Activated naive CD8-positive, alpha-beta T cell treated with anti-CD3 and anti-CD28 coated beads, Interleukin-2, amount 10 ng/mL, durations not matched to agents 7 days and 5 days (primary cell): ENCODE data around the gene CELF1. TPM values are rescaled to one million over a fixed set of nuclear protein-coding genes. Genes with fewer than 3 reads are reported as not detected.

Experiments
- ATAC-seq: fragments of 150-1000 bp; cut with Tn5 transposase; one replicate; pipeline ENCODE4 v1.10.0; 2021; ENCODE audit warnings: low read depth, moderate library complexity
- POLR2A ChIA-PET: fragments of 350-600 bp; sonication (Branson Sonifier 250); formaldehyde crosslinking; loops from one replicate; lab custom pipeline; 2021; ENCODE audit warnings: antibody characterized with exemption; lab: Charles Lee
- DNase-seq: peaks from one replicate; pipeline ENCODE4 v3.0.0; 2021
- H3K27ac Mint-ChIP-seq: one replicate; pipeline ENCODE4 v1.8.0; 2022; ENCODE audit warnings: mild to moderate bottlenecking, mixed read lengths
- H3K27me3 Mint-ChIP-seq: one replicate; pipeline ENCODE4 v1.8.0; 2022; ENCODE audit warnings: mild to moderate bottlenecking, moderate library complexity, mixed read lengths
- H3K36me3 Mint-ChIP-seq: one replicate; pipeline ENCODE4 v1.8.0; 2021; ENCODE audit warnings: mild to moderate bottlenecking, mixed read lengths
- H3K4me1 Mint-ChIP-seq: one replicate; pipeline ENCODE4 v1.8.0; 2021; ENCODE audit warnings: mixed read lengths
- H3K4me3 Mint-ChIP-seq: one replicate; pipeline ENCODE4 v1.8.0; 2022; ENCODE audit warnings: mild to moderate bottlenecking, moderate library complexity, mixed read lengths
- H3K9me3 Mint-ChIP-seq: one replicate; pipeline ENCODE4 v1.8.0; 2021; ENCODE audit warnings: mixed read lengths
- total RNA-seq, 2 experiments: library from RNA; stranded (reverse); gene quantifications; one replicate each; pipeline ENCODE4 v1.2.3, GENCODE V29; 2021

CELF1 gene
- total RNA-seq, 2 experiments from 2014 or later, result 102 to 113 TPM

DNA sequence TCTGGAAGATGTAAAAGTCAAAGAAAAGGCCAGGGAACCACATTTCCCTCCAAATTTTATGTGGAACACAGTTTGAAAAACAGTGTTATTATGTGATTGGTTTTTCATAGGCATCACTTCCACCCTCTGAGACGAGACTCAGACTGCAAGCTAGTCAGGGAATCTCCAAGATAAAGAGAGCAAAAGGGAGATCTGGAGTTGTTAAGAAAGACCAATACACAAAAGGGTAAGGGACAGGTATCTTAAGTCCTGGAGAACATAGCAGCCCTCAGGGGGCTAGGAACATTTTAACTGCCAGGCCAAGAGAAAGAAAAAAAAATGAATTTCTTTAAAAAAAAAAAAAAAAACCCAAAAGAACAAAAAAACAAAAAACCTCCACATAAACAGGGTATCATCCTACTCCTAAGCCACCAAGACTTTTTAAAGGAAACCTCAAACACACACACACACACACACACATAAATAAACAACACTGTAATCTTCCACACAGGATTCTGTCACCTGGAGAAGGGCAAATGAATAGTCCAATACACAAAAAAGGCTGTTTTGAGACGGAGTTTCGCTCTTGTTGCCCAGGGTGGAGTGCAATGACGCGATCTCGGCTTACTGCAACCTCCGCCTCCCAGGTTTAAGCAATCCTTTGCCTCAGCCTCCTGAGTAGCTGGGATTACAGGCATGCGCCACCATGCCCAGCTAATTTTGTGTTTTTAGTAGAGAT lies 44.5 kb downstream of the CELF1 start:
- Mint-ChIP-seq H3K27ac (no peak overlapping the region), H3K9me3 (no peaks in the 10 kb centered on the region), H3K4me1 (peaks cover 45% of the 10 kb centered on the region), H3K4me3 (peak overlapping the region; percentile 6), H3K27me3 (no peaks in the 10 kb centered on the region), H3K36me3 (peaks cover 9% of the 10 kb centered on the region)
- DNase-seq (no peak), ATAC-seq (no peak)
- POLR2A ChIA-PET, result no interaction called here

DNA sequence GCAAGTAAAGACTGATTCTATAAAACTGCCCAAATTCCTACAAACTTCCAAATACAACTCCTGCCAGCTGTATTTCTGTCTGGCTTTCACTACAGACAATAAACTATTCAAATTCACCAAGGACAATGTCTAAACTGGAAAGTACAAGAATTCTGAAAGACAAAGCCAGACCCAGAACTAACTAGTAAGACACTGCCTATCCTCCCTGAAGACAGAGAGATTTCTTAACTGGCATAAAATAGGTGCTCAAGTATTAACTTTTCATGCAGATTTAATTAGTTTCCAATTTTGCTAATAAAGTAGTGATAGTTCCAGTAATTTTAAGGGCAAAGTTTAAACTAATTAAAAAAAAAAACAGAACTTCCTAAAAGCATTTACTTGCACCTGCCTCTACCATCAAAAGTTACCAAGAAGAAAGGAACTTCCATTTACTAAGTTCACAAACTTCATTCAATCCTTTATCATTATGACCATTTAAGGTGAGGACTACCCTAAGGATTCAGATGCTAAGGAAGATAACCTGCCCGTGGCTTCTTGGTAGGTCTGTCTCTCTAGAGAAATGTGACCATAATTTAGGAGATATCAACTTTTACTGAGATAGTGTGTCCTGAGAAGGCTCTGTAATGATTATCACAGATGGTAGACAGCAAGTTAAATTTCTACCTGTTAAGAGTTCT lies 45.2 kb downstream of the CELF1 start:
- no peak for DNase-seq
- no peak for ATAC-seq
- POLR2A ChIA-PET, result no interaction called here
- no peaks in the 10 kb centered on the region for H3K9me3 Mint-ChIP-seq
- H3K4me3 Mint-ChIP-seq, result peak overlapping the region; percentile 55
- H3K27ac Mint-ChIP-seq, result no peak overlapping the region
- H3K4me1 Mint-ChIP-seq, result peaks cover 49% of the 10 kb centered on the region
- H3K27me3 Mint-ChIP-seq, result no peaks in the 10 kb centered on the region
- H3K36me3 Mint-ChIP-seq, result peaks cover 12% of the 10 kb centered on the region

DNA sequence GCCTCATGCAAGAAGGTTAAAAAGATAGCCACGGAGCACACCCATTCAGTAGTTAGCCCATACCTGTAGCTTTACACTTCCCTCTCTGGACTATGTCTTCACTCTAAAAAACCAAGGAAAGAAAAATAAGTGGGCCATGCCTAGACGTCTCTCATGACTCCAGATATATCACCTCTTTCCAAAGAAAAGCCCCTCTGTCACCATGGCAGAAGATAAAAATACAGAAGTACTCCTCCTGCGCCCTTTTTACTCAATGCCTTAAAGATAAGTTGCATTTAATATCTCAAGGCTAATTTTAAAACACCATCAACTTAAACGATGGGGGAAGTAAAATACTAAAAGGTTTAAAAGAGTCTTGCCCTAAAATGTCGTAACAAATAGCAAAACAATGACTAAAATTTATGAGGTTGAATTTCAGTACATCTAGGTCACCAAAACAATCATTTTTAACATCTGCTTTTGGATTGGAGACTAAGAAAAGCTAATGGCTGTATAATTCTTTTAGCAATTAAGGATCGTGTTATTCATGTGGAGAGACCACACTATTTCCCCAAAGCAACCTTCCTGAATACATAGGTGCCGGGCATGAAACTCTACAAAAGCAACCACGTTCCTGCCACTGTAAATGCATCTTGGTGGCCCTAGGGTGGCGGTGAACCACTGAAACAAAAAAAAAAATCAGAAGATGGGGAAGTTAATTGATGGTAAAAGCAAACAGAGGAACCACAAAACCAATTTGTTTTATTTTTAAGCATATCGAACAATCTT lies 46.0 kb downstream of the CELF1 start:
- POLR2A ChIA-PET, result no interaction called here
- no peak for DNase-seq
- no peaks in the 10 kb centered on the region for H3K27me3 Mint-ChIP-seq
- peak overlapping the region; percentile 55 for H3K4me3 Mint-ChIP-seq
- peak overlapping the region; percentile 47 for H3K27ac Mint-ChIP-seq
- ATAC-seq, result peak; percentile 38
- H3K36me3 Mint-ChIP-seq, result peaks cover 15% of the 10 kb centered on the region
- H3K9me3 Mint-ChIP-seq, result no peaks in the 10 kb centered on the region
- H3K4me1 Mint-ChIP-seq, result peaks cover 48% of the 10 kb centered on the region

DNA sequence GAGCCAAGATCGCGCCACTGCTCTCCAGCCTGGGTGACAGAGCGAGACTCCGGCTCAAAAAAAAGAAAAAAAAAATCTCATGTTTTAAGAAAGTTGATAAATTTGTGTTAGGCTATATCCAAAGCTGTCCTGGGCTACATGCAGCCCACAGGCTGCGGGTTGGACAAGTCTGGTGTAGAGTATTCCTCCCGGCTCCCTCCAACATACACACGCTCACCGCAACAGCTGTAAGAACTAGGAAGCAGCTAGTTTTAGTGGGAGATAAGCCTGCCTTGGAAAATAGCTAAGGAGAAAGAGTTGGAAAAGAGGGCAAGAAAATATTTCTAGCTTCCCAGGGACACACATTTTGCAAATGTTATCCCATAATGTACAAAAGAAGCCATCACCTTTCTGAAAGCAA lies 46.6 kb downstream of the CELF1 start:
- no peak overlapping the region for H3K27ac Mint-ChIP-seq
- peaks cover 48% of the 10 kb centered on the region for H3K4me1 Mint-ChIP-seq
- H3K9me3 Mint-ChIP-seq, result no peaks in the 10 kb centered on the region
- H3K27me3 Mint-ChIP-seq, result no peaks in the 10 kb centered on the region
- ATAC-seq (no peak), DNase-seq (no peak)
- POLR2A ChIA-PET, result no interaction called here
- peaks cover 15% of the 10 kb centered on the region for H3K36me3 Mint-ChIP-seq
- no peak overlapping the region for H3K4me3 Mint-ChIP-seq

DNA sequence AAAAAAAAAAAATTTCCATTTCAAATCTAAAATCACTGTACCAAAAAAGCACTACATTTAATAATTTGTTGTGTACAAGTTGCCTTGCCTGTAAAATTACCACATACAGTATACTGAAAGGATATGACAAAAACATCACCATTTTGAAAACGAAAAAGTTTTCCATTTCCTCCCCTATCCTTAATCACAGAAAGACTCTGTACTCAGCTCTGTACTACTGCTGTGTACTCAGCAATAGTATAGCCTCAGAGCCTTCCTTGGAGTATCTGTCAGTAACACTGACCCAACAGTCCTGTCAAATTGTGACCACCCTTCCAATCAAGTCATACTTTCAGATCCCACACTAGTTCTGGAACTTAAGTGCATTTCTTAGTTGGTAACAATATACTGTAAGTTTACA lies 48.0 kb downstream of the CELF1 start:
- Mint-ChIP-seq H3K4me3 (no peak overlapping the region), H3K27ac (no peak overlapping the region), H3K27me3 (no peaks in the 10 kb centered on the region), H3K36me3 (peaks cover 20% of the 10 kb centered on the region), H3K9me3 (no peaks in the 10 kb centered on the region), H3K4me1 (peaks cover 48% of the 10 kb centered on the region)
- DNase-seq (no peak), ATAC-seq (no peak)
- POLR2A ChIA-PET, result no interaction called here

DNA sequence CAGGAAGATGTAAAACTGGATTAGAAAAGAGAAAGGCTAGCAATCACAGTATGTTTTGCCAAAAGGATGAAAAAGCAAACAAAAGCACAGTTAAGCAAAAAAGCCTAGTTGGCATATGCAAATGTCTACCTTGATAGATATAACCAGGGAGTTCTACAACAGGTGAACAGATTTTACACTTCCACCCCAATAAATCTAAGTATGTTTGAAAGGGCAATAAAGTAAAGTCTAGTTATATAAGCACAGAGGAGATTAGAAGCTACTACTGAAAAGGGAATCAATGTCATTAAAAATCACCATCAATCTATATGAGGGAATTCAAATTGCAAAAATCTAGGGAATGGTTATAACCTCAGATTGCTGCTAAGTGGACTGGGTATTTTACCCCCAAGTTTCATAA lies 49.7 kb downstream of the CELF1 start:
- Mint-ChIP-seq H3K27me3 (no peaks in the 10 kb centered on the region), H3K9me3 (no peaks in the 10 kb centered on the region), H3K27ac (no peak overlapping the region), H3K36me3 (peaks cover 25% of the 10 kb centered on the region), H3K4me3 (no peak overlapping the region), H3K4me1 (peaks cover 39% of the 10 kb centered on the region)
- POLR2A ChIA-PET, result no interaction called here
- ATAC-seq (no peak), DNase-seq (no peak)

DNA sequence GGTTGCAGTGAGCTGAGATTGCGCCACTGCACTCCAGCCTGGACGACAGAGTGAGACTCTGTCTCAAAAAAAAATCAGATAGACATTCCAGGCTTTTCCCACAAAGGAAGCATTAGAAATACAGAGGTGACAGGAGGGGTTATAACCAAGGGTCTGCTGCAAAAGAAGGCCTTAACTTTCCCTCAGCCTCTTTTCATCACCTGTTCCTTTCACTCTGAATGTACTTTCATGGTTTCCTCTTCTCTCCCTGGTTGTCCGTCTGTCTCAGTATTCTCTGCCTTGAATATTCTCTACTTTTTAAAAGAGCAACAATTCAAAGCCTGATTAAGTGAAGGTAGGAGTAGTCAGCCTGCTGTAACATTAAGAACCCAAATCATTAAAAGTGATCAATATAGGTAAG lies 50.2 kb downstream of the CELF1 start:
- H3K27me3 Mint-ChIP-seq, result no peaks in the 10 kb centered on the region
- DNase-seq (no peak), ATAC-seq (no peak)
- H3K27ac Mint-ChIP-seq, result no peak overlapping the region
- H3K4me3 Mint-ChIP-seq, result no peak overlapping the region
- no peaks in the 10 kb centered on the region for H3K9me3 Mint-ChIP-seq
- H3K36me3 Mint-ChIP-seq, result peaks cover 25% of the 10 kb centered on the region
- peaks cover 34% of the 10 kb centered on the region for H3K4me1 Mint-ChIP-seq
- POLR2A ChIA-PET, result no interaction called here

DNA sequence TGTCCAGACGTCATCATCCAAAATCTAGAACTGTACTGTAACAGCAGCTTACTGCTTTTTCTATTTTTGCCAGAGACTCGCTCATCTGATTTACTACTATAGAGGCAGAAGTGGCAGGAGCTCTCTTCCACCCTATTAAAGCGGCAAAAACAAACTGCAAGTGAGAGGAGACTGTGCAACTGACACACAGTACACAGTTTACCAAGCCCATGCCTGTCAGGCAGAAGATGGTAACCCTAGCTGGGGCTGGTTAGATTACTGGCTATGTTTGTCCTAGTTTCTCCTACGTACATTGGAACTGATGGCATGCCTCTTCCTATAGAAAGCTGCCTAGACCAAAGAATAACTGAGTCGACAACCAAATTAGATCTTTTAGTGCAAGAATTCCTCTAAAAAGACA lies 51.8 kb downstream of the CELF1 start:
- Mint-ChIP-seq H3K36me3 (peaks cover 20% of the 10 kb centered on the region), H3K9me3 (no peaks in the 10 kb centered on the region), H3K4me3 (no peak overlapping the region), H3K4me1 (peaks cover 20% of the 10 kb centered on the region), H3K27ac (no peak overlapping the region), H3K27me3 (no peaks in the 10 kb centered on the region)
- ATAC-seq, result no peak
- POLR2A ChIA-PET, result interaction anchor here (1.1 kb wide), 1 partner anchor 16 kb away, joined by 3 read pairs; no protein-coding TSS in a partner anchor
- DNase-seq, result no peak

DNA sequence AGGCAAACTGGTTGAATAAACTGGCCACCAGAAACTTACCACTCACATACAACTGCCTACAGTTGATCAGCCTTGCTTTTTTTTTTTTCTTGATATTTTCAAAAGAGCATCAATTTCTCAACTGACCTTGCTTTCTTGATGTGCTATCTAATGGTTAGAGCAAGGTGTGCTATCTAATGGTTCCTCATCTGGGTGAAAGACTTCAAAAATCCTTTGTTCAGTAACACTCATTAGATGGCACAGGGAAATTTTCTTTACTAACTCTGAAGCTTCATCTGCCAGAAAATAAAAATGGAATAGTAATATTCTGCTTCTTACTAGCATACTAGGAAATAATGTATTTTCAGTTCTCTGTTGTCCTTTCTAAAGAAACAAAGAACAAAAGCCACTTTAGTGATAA lies 52.8 kb downstream of the CELF1 start:
- H3K27ac Mint-ChIP-seq, result no peak overlapping the region
- POLR2A ChIA-PET, result interaction anchor here (0.6 kb wide), 1 partner anchor 16 kb away, joined by 3 read pairs; no protein-coding TSS in a partner anchor
- no peak for DNase-seq
- no peaks in the 10 kb centered on the region for H3K27me3 Mint-ChIP-seq
- H3K36me3 Mint-ChIP-seq, result peaks cover 19% of the 10 kb centered on the region
- peaks cover 19% of the 10 kb centered on the region for H3K4me1 Mint-ChIP-seq
- H3K9me3 Mint-ChIP-seq, result no peaks in the 10 kb centered on the region
- no peak overlapping the region for H3K4me3 Mint-ChIP-seq
- no peak for ATAC-seq

DNA sequence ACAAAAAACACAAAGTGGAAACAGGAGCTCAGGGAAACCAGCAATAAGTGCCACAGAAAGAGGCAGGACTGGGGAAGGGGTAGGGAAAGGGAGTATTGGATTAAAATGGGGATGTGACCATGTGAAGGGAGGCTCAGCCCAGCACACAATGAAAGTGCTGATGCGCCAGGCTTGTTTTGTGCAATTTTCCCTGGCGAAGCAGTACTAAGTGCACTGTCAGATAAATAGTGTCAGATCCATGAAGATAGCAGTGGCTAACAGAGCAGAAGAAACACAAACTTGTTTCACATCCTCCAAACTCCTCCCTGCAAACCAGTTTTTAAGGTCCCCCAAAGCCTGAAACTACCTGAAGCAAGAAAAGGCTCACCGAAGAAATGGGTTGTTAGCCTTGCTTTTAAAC lies 53.3 kb downstream of the CELF1 start:
- Mint-ChIP-seq H3K36me3 (peaks cover 16% of the 10 kb centered on the region), H3K27ac (no peak overlapping the region), H3K9me3 (no peaks in the 10 kb centered on the region), H3K4me1 (peaks cover 16% of the 10 kb centered on the region), H3K27me3 (no peaks in the 10 kb centered on the region), H3K4me3 (no peak overlapping the region)
- ATAC-seq (no peak), DNase-seq (no peak)
- POLR2A ChIA-PET, result no interaction called here

DNA sequence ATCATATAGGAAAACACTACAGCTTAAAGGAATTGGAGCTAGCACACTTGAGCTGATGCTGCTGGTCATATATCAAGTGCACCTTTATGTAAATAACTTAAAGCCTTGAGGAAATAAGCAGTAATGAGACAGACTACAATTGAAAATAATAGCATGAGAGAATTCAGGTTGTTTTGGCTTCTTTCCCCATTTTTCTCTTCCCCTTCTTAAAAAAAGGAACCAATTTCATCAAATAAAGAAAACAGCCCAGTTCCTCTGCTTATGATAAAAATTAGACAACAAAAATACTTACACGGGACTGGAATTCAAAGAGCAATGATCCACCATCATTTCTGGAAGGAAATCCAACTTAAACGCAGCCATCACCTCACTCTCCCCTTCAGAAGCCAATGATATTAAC lies 53.8 kb downstream of the CELF1 start:
- Mint-ChIP-seq H3K27me3 (no peaks in the 10 kb centered on the region), H3K4me3 (no peak overlapping the region), H3K9me3 (no peaks in the 10 kb centered on the region), H3K4me1 (peaks cover 16% of the 10 kb centered on the region), H3K27ac (no peak overlapping the region), H3K36me3 (peaks cover 19% of the 10 kb centered on the region)
- no peak for DNase-seq
- no peak for ATAC-seq
- POLR2A ChIA-PET, result no interaction called here

DNA sequence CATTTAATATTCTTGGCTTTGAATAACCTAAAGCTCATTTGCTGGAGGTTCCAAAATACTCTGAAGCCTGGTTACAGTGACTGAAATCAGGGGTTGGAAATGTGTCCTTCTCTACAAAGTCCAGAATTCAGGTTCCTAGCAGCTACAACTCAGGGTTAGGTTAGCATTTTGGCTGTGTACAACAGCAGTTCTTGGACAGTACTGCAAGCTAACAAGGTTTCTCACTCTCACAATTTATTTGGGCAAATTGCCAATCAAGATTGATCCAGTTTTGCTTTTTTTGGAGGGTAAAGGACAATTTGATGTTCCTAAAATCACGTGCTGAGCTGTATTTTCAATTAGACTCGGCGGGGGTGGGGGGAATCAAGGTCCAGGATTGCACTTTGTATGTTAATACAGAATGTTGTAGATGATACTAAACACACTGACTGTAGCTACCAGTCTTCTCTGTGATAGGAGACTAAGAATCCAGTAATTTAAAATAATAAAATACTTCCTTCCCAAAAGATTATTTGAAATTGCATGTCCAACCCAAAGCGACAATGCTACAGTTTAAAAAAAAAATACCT lies 54.3 kb downstream of the CELF1 start:
- no peak overlapping the region for H3K4me3 Mint-ChIP-seq
- no peak overlapping the region for H3K27ac Mint-ChIP-seq
- no peak for DNase-seq
- no peaks in the 10 kb centered on the region for H3K9me3 Mint-ChIP-seq
- POLR2A ChIA-PET, result no interaction called here
- H3K36me3 Mint-ChIP-seq, result peaks cover 23% of the 10 kb centered on the region
- no peak for ATAC-seq
- peaks cover 18% of the 10 kb centered on the region for H3K4me1 Mint-ChIP-seq
- H3K27me3 Mint-ChIP-seq, result no peaks in the 10 kb centered on the region

DNA sequence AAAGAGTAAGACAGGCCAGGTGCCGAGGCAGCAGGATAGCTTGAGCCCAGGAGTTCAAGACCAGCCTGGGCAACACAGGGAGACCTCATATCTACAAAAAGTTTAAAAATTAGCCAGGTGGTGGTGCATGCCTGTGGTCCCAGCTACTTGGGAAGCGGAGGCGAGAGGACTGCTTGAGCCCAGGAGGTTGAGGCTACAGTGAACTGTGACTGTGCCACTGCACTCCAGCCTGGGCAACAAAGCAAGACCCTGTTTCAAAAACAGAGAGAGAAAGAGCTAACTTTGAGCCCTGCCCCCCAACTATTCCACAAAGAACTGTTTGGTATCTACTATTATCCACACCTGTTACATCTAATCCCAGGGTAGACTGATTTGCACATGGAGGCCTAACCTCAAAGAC lies 54.8 kb downstream of the CELF1 start:
- Mint-ChIP-seq H3K36me3 (peaks cover 24% of the 10 kb centered on the region), H3K9me3 (no peaks in the 10 kb centered on the region), H3K4me3 (no peak overlapping the region), H3K27me3 (no peaks in the 10 kb centered on the region), H3K27ac (no peak overlapping the region), H3K4me1 (peaks cover 16% of the 10 kb centered on the region)
- DNase-seq, result no peak
- POLR2A ChIA-PET, result no interaction called here
- no peak for ATAC-seq
